DMS79 (cell line): Measurements from ENCODE around the gene ZDHHC14.
"Not testable (repeated sequence)": the region's sequence is repeated elsewhere in the genome, so short reads cannot be mapped to it uniquely, and the experiment has no call there.

Source experiments
- DNase-seq: peaks from one replicate; lab custom pipeline; 2025; lab: John Stamatoyannopoulos, UW

The ZDHHC14 gene

GRCh38 chr6:157467339-157467738 is 86.3 kb downstream of the ZDHHC14 start:
- DNase-seq, result not testable (repeated sequence)

GRCh38 chr6:157468054-157468453 is 87.1 kb downstream of the ZDHHC14 start:
- DNase-seq, result no peak

- DNase-seq, result no peak
These were observed 87.6 kb downstream of the ZDHHC14 start for GRCh38 chr6:157468574-157468973.

- no peak for DNase-seq
These were observed 88.4 kb downstream of the ZDHHC14 start for GRCh38 chr6:157469378-157469777.

- no peak for DNase-seq
These were observed 90.2 kb downstream of the ZDHHC14 start for GRCh38 chr6:157471077-157471686.

GRCh38 chr6:157471895-157472686 is 91.1 kb downstream of the ZDHHC14 start:
- peak; percentile 44 for DNase-seq

GRCh38 chr6:157476797-157477196 is 95.8 kb downstream of the ZDHHC14 start:
- no peak for DNase-seq

- no peak for DNase-seq
These were observed 97.9 kb downstream of the ZDHHC14 start for GRCh38 chr6:157478926-157479325.

GRCh38 chr6:157479464-157480303 is 98.7 kb downstream of the ZDHHC14 start:
- no peak for DNase-seq

GRCh38 chr6:157481189-157481864 is 100.3 kb downstream of the ZDHHC14 start:
- DNase-seq, result no peak

- no peak for DNase-seq
These were observed 100.9 kb downstream of the ZDHHC14 start for GRCh38 chr6:157481865-157482249.

GRCh38 chr6:157483770-157484169 is 102.8 kb downstream of the ZDHHC14 start:
- no peak for DNase-seq

GRCh38 chr6:157484181-157484580 is 103.2 kb downstream of the ZDHHC14 start:
- no peak for DNase-seq

- no peak for DNase-seq
These were observed 105.6 kb downstream of the ZDHHC14 start for GRCh38 chr6:157486572-157486971.

GRCh38 chr6:157487110-157487773 is 106.3 kb downstream of the ZDHHC14 start:
- DNase-seq, result no peak

- DNase-seq, result no peak
These were observed 107.1 kb downstream of the ZDHHC14 start for GRCh38 chr6:157488058-157488457.

- DNase-seq, result no peak
These were observed 107.7 kb downstream of the ZDHHC14 start for GRCh38 chr6:157488716-157489118.

GRCh38 chr6:157490611-157491269 is 109.8 kb downstream of the ZDHHC14 start:
- DNase-seq, result no peak

- no peak for DNase-seq
These were observed 110.7 kb downstream of the ZDHHC14 start for GRCh38 chr6:157491571-157492232.

- DNase-seq, result no peak
These were observed 111.3 kb downstream of the ZDHHC14 start for GRCh38 chr6:157492249-157492648.
